ENCODE measurements around the gene EDARADD. TPM values are rescaled to one million over a fixed set of nuclear protein-coding genes. Genes with fewer than 3 reads are reported as not detected.

EDARADD gene
- polyA plus RNA-seq, 3 donors = 0.42 to 1.6 TPM; not detected in 1

GRCh38 chr1:236388332-236388731, 5.8 kb upstream of the EDARADD start:
- H3K27ac ChIP-seq (ENCODE audit: low read depth, low read length) = no peak overlapping the region
- 90 to 97% (median 97%) methylated on average over 2 of the region's 2 CpGs for WGBS, 3 donors

GRCh38 chr1:236389253-236389652, 4.8 kb upstream of the EDARADD start:
- WGBS, 3 donors = 39 to 53% (median 49%) methylated on average over 1 of the region's 1 CpG
- no peak overlapping the region for H3K27ac ChIP-seq (ENCODE audit: low read depth, low read length)

- WGBS, 3 donors = 82 to 91% (median 88%) methylated on average over 5 of the region's 5 CpGs
Observed at GRCh38 chr1:236391008-236391407, 3.1 kb upstream of the EDARADD start.

GRCh38 chr1:236392182-236392581, 1.9 kb upstream of the EDARADD start:
- WGBS, 3 donors = 69 to 95% (median 82%) methylated on average over 2 of the region's 2 CpGs
- no peak overlapping the region for H3K27ac ChIP-seq (ENCODE audit: low read depth, low read length)

More at GRCh38 chr1:236391008-236391407, 3.1 kb upstream of the EDARADD start:
- no peak overlapping the region for H3K27ac ChIP-seq (ENCODE audit: low read depth, low read length)

- 2 to 3% (median 3%) methylated on average over 17 of the region's 17 CpGs for WGBS, 3 donors
- H3K27ac ChIP-seq (ENCODE audit: low read depth, low read length) = no peak overlapping the region
Observed at GRCh38 chr1:236394879-236395229, 768 bp downstream of the EDARADD start.

GRCh38 chr1:236395230-236395946, 1.3 kb downstream of the EDARADD start:
- no peak overlapping the region for H3K27ac ChIP-seq (ENCODE audit: low read depth, low read length)
- WGBS, 3 donors = 0 to 1% (median 0%) methylated on average over 68 to 86 of the region's 86 CpGs

GRCh38 chr1:236395947-236396664, 2.0 kb downstream of the EDARADD start:
- H3K27ac ChIP-seq (ENCODE audit: low read depth, low read length) = no peak overlapping the region
- 18 to 33% (median 18%) methylated on average over 23 to 24 of the region's 24 CpGs for WGBS, 3 donors

GRCh38 chr1:236396665-236397043, 2.6 kb downstream of the EDARADD start:
- H3K27ac ChIP-seq (ENCODE audit: low read depth, low read length) = no peak overlapping the region
- 79 to 90% (median 90%) methylated on average over 2 of the region's 2 CpGs for WGBS, 3 donors

- 86 to 96% (median 88%) methylated on average over 4 of the region's 4 CpGs for WGBS, 3 donors
- H3K27ac ChIP-seq (ENCODE audit: low read depth, low read length) = no peak overlapping the region
Observed at GRCh38 chr1:236397173-236397759, 3.2 kb downstream of the EDARADD start.

GRCh38 chr1:236398538-236398937, 4.5 kb downstream of the EDARADD start:
- H3K27ac ChIP-seq (ENCODE audit: low read depth, low read length) = no peak overlapping the region
- 73 to 77% (median 76%) methylated on average over 10 of the region's 10 CpGs for WGBS, 3 donors

- H3K27ac ChIP-seq (ENCODE audit: low read depth, low read length) = no peak overlapping the region
- WGBS, 3 donors = 53 to 78% (median 55%) methylated on average over 8 of the region's 8 CpGs
Observed at GRCh38 chr1:236400061-236400603, 6.0 kb downstream of the EDARADD start.

GRCh38 chr1:236401698-236402097, 7.6 kb downstream of the EDARADD start:
- 92 to 98% (median 96%) methylated on average over 7 of the region's 7 CpGs for WGBS, 3 donors
- no peak overlapping the region for H3K27ac ChIP-seq (ENCODE audit: low read depth, low read length)

- no peak overlapping the region for H3K27ac ChIP-seq (ENCODE audit: low read depth, low read length)
- 68 to 85% (median 78%) methylated on average over 18 of the region's 18 CpGs for WGBS, 3 donors
Observed at GRCh38 chr1:236403905-236404696, 10.0 kb downstream of the EDARADD start.

GRCh38 chr1:236407059-236407458, 13.0 kb downstream of the EDARADD start:
- no peak overlapping the region for H3K27ac ChIP-seq (ENCODE audit: low read depth, low read length)
- 88 to 96% (median 92%) methylated on average over 5 of the region's 5 CpGs for WGBS, 3 donors

- H3K27ac ChIP-seq (ENCODE audit: low read depth, low read length) = no peak overlapping the region
- WGBS, 3 donors = 16 to 34% (median 23%) methylated on average over 3 of the region's 3 CpGs
Observed at GRCh38 chr1:236413688-236414087, 19.6 kb downstream of the EDARADD start.

GRCh38 chr1:236416165-236416564, 22.1 kb downstream of the EDARADD start:
- H3K27ac ChIP-seq (ENCODE audit: low read depth, low read length) = no peak overlapping the region
- 57 to 82% (median 59%) methylated on average over 6 of the region's 6 CpGs for WGBS, 3 donors

GRCh38 chr1:236417336-236417735, 23.2 kb downstream of the EDARADD start:
- WGBS, 3 donors = 89 to 91% (median 91%) methylated on average over 3 of the region's 3 CpGs
- H3K27ac ChIP-seq (ENCODE audit: low read depth, low read length) = no peak overlapping the region

GRCh38 chr1:236419502-236419901, 25.4 kb downstream of the EDARADD start:
- H3K27ac ChIP-seq (ENCODE audit: low read depth, low read length) = no peak overlapping the region
- 92 to 94% (median 93%) methylated on average over 7 of the region's 7 CpGs for WGBS, 3 donors

Data from adipose tissue (tissue), 3 donors.